ENCODE measurements around the gene MLKL.

The MLKL gene

GRCh38 chr16:74650966-74651567 is 49.6 kb downstream of the MLKL start:
- DNase-seq (ENCODE audit: low spot score) = no peak

- peak; percentile 11 for DNase-seq (ENCODE audit: low spot score)
These were observed 50.7 kb downstream of the MLKL start for GRCh38 chr16:74649839-74650504.

GRCh38 chr16:74641969-74642368 is 58.7 kb downstream of the MLKL start:
- no peak for DNase-seq (ENCODE audit: low spot score)

GRCh38 chr16:74637742-74638453 is 62.8 kb downstream of the MLKL start:
- DNase-seq (ENCODE audit: low spot score) = no peak

- no peak for DNase-seq (ENCODE audit: low spot score)
These were observed 65.4 kb downstream of the MLKL start for GRCh38 chr16:74635303-74635702.

GRCh38 chr16:74633686-74634085 is 67.0 kb downstream of the MLKL start:
- DNase-seq (ENCODE audit: low spot score) = no peak

GRCh38 chr16:74627506-74628220 is 73.0 kb downstream of the MLKL start:
- DNase-seq (ENCODE audit: low spot score) = no peak

GRCh38 chr16:74626741-74627416 is 73.8 kb downstream of the MLKL start:
- DNase-seq (ENCODE audit: low spot score) = no peak

- DNase-seq (ENCODE audit: low spot score) = no peak
These were observed 74.9 kb downstream of the MLKL start for GRCh38 chr16:74625500-74626350.

- no peak for DNase-seq (ENCODE audit: low spot score)
These were observed 76.8 kb downstream of the MLKL start for GRCh38 chr16:74623839-74624235.

GRCh38 chr16:74623214-74623838 is 77.3 kb downstream of the MLKL start:
- DNase-seq (ENCODE audit: low spot score) = peak; percentile 43

- DNase-seq (ENCODE audit: low spot score) = no peak
These were observed 78.7 kb downstream of the MLKL start for GRCh38 chr16:74622005-74622404.
